Stimulated activated CD8-positive, alpha-beta memory T cell treated with anti-CD3 and anti-CD28 coated beads, Interleukin-15, amount 100 ng/mL, for 4 hours (primary cell): ENCODE results near the gene ARPC4.

Source experiments
- DNase-seq, 2 donors: peaks; one replicate each; pipeline ENCODE4 v3.0.0-alpha.2; 2020; ENCODE audit warnings: low read depth in 2 of 2

The ARPC4 gene

DNA sequence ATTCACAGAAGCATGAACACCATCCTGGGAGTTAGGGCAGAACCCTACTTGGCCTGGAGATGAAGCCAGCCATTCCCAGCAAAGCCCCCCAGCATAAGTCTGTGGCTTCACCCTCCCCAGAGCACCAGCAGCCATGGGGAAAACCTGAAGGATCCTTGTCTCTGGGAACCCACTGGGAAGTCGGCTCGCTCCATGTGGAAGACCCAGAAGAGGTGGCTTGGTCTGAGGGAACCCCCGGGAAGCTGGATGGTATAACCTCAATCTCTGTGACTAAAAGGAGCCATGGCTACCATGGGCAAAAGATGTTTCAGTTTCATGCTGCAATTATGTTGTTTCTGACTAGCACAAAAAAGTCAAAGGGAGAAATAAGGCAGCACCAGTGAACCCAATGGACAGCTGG lies 62.7 kb downstream of the ARPC4 start:
- no peak for DNase-seq
